ENCODE measurements around the gene CEMIP2. TPM values are rescaled to one million over a fixed set of nuclear protein-coding genes. Genes with fewer than 3 reads are reported as not detected.

The CEMIP2 gene
- polyA plus RNA-seq, 3 donors: 11.6 to 58.7 (median 21.4) TPM

GRCh38 chr9:71681104-71681707 lies 87.1 kb downstream of the CEMIP2 start:
- no peaks in the 10 kb centered on the region for H4K20me1 ChIP-seq (ENCODE audit: insufficient read depth, low read length)
- peaks cover 0 to 21% of the 10 kb centered on the region in 2 donors for H3K36me3 ChIP-seq (replicated peaks in 1 of 2; ENCODE audit: control insufficient read depth in 1 of 2, insufficient read depth in 2 of 2, low read length in 2 of 2)
- intact Hi-C loops (cut with micrococcal nuclease): loop anchor here (5.0 to 10.0 kb wide), 2 partner anchors 64 to 86 kb away; partner anchors contain the start of gene CEMIP2 (in 1 of the 2)
- no peaks in the 10 kb centered on the region for H3K9me3 ChIP-seq (replicated peaks in 1 of 2; ENCODE audit: control insufficient read depth in 1 of 2, insufficient read depth in 1 of 2, low read length in 2 of 2)
- no peak overlapping the region for H3K4me2 ChIP-seq (replicated peaks; ENCODE audit: extremely low read depth, low read length, poor library complexity, severe bottlenecking)
- no peaks in the 10 kb centered on the region for H3K79me2 ChIP-seq (ENCODE audit: insufficient read depth, low read length)
- no peak overlapping the region for H3K9ac ChIP-seq (ENCODE audit: insufficient read depth, low read length, poor library complexity, severe bottlenecking)
- no peak overlapping the region for H3K4me3 ChIP-seq (replicated peaks in 1 of 3; ENCODE audit: low read depth in 2 of 3, low read length in 3 of 3)
- Mint-ChIP-seq H3K9me3 (no peaks in the 10 kb centered on the region), H3K27me3 (ENCODE audit: low read depth in 3 of 3) (peaks cover 0 to 3% (median 0%) of the 10 kb centered on the region in 3 donors), H3K4me3 (no peak overlapping the region), H3K36me3 (peaks cover 21 to 34% of the 10 kb centered on the region in 2 donors), H3K27ac (no peak overlapping the region), H3K4me1 (peaks cover 50% of the 10 kb centered on the region)
- H3K27me3 ChIP-seq (ENCODE audit: control insufficient read depth in 2 of 2, insufficient read depth in 2 of 2, low read length in 2 of 2): no peaks in the 10 kb centered on the region
- no peak overlapping the region for H3K27ac ChIP-seq (ENCODE audit: low read depth in 1 of 2, low read length in 2 of 2)
- no peak for TF ChIP-seq CTCF (IDR thresholded peaks at IDR 0.05)
- WGBS (ENCODE audit: insufficient coverage): no CpG with 5 or more reads among the region's 1 CpG
- DNase-seq: no peak
- peaks cover 28 to 32% of the 10 kb centered on the region in 2 donors for H3K4me1 ChIP-seq (ENCODE audit: control insufficient read depth in 1 of 2, insufficient read depth in 2 of 2, low read length in 2 of 2)
- no peak overlapping the region for H2AFZ ChIP-seq (ENCODE audit: insufficient read depth, low read depth, low read length, poor library complexity, severe bottlenecking)

GRCh38 chr9:71680189-71680980 lies 87.9 kb downstream of the CEMIP2 start:
- H3K9me3 ChIP-seq (replicated peaks in 1 of 2; ENCODE audit: control insufficient read depth in 1 of 2, insufficient read depth in 1 of 2, low read length in 2 of 2): no peaks in the 10 kb centered on the region
- Mint-ChIP-seq H3K36me3 (peaks cover 13 to 26% of the 10 kb centered on the region in 2 donors), H3K27ac (no peak overlapping the region), H3K4me1 (peaks cover 42% of the 10 kb centered on the region), H3K4me3 (no peak overlapping the region), H3K27me3 (ENCODE audit: low read depth in 3 of 3) (peaks cover 1 to 3% (median 2%) of the 10 kb centered on the region in 3 donors), H3K9me3 (no peaks in the 10 kb centered on the region)
- H3K27ac ChIP-seq (ENCODE audit: low read depth in 1 of 2, low read length in 2 of 2): no peak overlapping the region
- peaks cover 26 to 27% of the 10 kb centered on the region in 2 donors for H3K4me1 ChIP-seq (ENCODE audit: control insufficient read depth in 1 of 2, insufficient read depth in 2 of 2, low read length in 2 of 2)
- no peak overlapping the region for H3K9ac ChIP-seq (ENCODE audit: insufficient read depth, low read length, poor library complexity, severe bottlenecking)
- H4K20me1 ChIP-seq (ENCODE audit: insufficient read depth, low read length): no peaks in the 10 kb centered on the region
- no peak overlapping the region for H2AFZ ChIP-seq (ENCODE audit: insufficient read depth, low read depth, low read length, poor library complexity, severe bottlenecking)
- H3K4me3 ChIP-seq (replicated peaks in 1 of 3; ENCODE audit: low read depth in 2 of 3, low read length in 3 of 3): no peak overlapping the region
- WGBS (ENCODE audit: insufficient coverage): 29% methylated on average over 2 of the region's 5 CpGs
- no peak for DNase-seq
- no peak for TF ChIP-seq CTCF (IDR thresholded peaks at IDR 0.05)
- H3K79me2 ChIP-seq (ENCODE audit: insufficient read depth, low read length): no peaks in the 10 kb centered on the region
- no peak overlapping the region for H3K4me2 ChIP-seq (replicated peaks; ENCODE audit: extremely low read depth, low read length, poor library complexity, severe bottlenecking)
- intact Hi-C loops (cut with micrococcal nuclease): loop anchor here (5.0 to 10.0 kb wide), 2 partner anchors 64 to 87 kb away; partner anchors contain the start of gene CEMIP2 (in 1 of the 2)
- H3K36me3 ChIP-seq (replicated peaks in 1 of 2; ENCODE audit: control insufficient read depth in 1 of 2, insufficient read depth in 2 of 2, low read length in 2 of 2): peaks cover 0 to 17% of the 10 kb centered on the region in 2 donors
- H3K27me3 ChIP-seq (ENCODE audit: control insufficient read depth in 2 of 2, insufficient read depth in 2 of 2, low read length in 2 of 2): no peaks in the 10 kb centered on the region
